Nucleus accumbens (tissue), 56 donors: ENCODE measurements around the gene SLC22A16.

Experiments used
- DNase-seq, 56 donors: peaks; one replicate each; lab custom pipeline; 2025; lab: John Stamatoyannopoulos, UW

The SLC22A16 gene

GRCh38 chr6:110409794-110410193, 66.6 kb downstream of the SLC22A16 start:
- DNase-seq: no peak

DNA sequence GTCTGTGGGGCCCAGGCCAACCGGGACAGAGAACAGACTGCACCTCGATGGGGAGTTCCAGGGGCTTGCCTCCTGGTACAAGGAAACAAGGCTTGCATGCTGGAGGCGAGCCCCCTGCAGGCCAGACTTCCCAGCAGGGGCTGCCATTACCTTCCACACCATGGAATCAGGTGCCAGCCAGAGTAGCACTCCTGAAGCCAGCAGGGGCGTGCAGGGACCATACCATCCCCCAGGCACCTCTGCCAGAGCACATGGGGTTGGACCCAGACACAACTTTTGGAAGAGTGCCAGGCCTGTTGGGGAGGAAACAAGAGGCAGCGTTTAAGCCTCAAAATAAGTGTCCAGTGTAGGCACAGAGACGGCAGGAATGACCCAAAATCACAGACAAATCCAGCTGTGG, 67.5 kb downstream of the SLC22A16 start:
- DNase-seq: no peak

GRCh38 chr6:110404607-110405006, 71.8 kb downstream of the SLC22A16 start:
- no peak for DNase-seq

DNA sequence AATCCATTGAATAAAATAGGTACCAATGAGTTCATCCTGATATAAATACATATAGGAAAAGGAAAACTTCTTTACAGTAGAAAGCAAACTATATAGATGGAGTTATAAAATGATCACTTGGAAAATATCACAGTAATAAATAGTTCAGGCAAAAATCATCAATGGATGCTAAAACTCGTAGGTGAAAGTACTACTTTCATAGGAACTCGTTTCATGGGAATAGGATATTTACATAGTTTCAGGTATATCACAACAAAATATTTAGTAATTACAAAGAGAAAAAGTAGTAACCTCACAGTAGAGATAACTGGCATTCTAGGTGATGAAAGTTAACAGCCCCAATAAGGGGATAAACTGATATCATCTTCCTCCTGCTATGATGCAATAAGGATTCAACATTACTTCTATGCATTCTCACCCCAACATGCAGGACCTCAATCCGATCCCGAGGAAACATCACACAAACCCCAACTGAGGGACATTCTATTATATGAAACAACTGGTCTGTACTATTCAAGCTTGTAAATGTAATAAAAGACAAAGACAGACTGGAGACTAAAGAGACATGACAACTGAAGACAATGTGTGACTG, 74.7 kb downstream of the SLC22A16 start:
- DNase-seq: no peak

DNA sequence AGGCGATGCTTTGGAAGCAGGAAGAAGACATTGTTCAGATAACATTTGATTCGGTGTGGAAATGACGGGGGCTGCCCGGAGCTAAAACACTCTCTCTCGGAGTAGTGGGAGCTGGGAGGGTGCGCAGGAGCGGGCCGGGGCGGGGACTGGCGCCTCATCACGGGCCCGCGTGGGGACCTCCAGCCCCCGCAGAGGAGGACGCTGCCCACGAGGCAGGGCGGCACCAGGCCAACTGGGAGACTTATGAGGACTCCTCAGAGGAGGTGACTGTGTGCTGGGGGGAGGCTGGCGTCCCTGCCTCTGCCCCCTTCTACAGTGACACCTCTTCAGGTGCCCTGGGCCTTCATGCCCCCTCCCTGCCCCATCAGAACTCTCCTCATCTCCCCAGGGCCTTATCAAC, 76.2 kb downstream of the SLC22A16 start:
- no peak for DNase-seq

DNA sequence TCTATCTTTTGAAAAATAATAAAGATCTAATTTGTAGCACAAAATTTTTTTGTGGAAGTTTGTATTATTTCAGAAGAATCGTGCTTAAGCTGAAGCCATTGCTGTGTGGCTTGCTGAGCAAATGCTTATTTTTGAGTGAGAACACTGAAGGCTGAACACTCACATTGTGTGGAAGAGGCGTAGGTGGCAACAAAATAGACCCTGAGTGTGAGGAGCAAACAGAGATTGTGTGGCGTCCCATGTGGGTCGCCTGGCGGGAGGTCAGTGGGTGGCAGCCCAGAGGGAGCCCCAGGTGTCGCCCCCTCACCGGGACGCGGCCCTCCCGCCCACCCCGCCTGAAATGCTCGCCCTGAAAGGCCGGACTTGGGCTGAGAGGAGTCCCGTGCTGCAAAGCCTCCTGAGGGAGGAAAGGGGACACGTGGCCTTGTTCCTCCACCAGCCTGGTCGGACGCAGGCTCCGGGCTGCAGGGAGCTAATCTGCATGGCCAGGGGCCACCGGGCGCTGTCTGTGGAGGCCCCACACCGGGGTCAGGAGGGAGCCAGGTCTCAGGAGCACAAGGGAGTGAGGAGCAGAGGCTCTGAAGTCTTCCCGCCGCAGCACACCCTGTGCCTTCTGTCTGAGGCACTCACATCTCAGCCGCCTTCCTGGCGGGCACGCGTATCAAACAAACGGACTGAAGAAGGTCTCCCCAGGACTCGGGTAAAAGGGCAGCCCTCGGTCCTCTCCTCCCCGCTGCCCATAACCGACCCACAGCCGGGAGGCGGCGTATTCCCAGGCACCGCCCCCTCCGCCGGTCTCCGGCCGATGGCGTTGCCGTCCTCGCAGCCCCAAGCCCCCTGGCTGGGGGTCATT, 77.0 kb downstream of the SLC22A16 start:
- DNase-seq: no peak

GRCh38 chr6:110398778-110399177, 77.6 kb downstream of the SLC22A16 start:
- no peak for DNase-seq

- peak in 7 of 56 donors; percentile 7 to 47 (median 24) for DNase-seq
These were observed 81.2 kb downstream of the SLC22A16 start for GRCh38 chr6:110395221-110395620.

DNA sequence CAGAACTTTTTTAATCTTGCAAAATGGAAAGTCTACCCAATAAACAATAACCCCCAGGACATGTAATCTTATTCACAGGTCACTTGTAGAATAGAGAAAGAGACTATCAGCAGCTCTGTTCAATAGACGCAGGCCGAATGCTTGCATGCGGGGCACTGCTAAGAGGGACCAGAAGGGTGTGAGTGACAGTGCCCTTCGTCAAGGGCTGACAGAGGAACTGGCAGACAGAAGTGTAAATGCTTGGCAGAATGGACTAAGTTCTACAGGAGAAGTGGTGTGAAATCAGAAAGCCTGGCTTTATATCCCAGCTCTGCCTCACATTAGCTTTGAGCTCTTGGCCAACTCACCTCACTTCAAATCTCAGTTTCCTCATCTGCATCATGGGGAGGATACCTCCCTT, 82.0 kb downstream of the SLC22A16 start:
- no peak for DNase-seq

DNA sequence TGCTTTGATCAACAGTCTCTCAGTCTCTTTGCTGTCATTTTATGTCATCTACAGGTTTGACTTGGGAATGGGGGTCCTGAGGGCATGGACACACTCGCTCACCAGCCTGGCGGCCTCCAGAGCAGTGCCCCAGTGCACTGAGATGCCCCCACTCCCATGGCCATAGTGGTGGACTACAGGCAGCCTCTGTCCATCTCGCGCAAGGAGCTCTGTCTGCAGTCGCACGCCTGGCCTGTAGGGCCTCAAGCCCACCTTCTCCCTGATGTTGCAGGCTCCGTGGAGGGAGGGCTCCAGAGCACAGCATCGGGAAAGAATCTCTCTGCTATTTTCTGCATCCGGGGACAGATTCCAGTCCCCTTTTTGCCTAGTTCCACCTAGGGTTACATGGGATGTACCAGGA, 83.7 kb downstream of the SLC22A16 start:
- DNase-seq: no peak

DNA sequence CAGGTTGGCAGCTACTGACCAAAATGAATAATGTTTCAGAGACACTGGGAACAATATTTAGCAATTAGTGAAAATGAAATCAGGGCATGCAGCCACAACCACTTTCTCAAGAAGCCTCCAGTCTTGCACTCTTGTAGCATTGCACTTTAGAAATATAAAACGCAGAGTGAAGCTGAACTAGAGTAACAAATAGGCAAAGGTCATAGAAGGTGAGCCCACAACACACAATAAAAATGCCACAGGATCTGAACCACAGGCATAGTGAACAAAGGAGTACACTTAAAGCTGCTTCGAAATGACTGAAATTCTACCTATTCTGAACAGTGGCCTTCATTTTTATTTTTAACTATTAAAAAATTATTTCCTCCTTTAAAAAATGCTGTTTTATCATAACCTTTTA, 86.0 kb downstream of the SLC22A16 start:
- no peak for DNase-seq

- DNase-seq: no peak
These were observed 86.6 kb downstream of the SLC22A16 start for GRCh38 chr6:110389689-110390382.

GRCh38 chr6:110387986-110388385, 88.4 kb downstream of the SLC22A16 start:
- no peak for DNase-seq

DNA sequence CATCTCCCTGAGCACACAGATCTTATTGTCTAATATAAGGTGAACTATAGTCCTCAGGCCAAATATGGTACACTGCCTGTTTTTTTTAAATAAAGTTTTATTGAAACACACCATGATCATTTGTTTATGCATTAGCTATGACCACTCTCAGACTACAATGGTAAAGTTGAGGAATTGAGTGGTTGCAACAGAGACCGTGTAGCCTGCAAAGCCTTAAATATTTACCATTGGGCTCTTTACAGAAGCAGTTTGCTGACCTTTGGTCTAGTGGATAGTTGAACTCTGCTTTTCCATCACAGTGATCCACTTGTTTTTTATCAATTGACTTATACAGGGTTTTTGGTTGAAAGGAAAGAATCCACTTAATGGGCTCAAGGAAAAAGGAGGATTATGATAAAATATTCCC, 91.0 kb downstream of the SLC22A16 start:
- no peak for DNase-seq

DNA sequence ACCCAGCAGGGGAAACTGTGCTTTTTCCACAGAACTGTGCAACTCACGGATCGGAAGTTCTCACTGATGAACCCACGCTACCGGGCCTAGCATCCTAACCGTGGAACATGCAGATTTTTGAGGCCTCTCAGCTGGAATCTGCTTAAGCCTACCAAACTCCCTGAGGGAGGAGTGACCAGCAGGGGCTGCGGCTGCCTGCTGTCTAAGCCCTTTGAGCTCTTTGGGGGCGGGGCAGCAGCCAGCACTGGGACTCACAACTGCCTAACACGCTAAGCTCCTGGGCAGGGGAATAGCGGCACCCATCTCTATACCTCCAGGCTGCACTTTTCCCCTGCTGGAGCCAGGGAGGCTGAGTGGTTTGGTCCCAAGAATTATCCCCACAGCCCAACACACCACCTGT, 97.9 kb downstream of the SLC22A16 start:
- DNase-seq: no peak
